HL-60 (cell line): ENCODE results near the gene CHML.

ENCODE experiments used
- DNase-seq, 2 experiments: peaks; one replicate each; pipeline ENCODE4 v3.0.0-alpha.2; 2010 to 2020; ENCODE audit warnings: low read depth in 1 of 2, low spot score in 1 of 2
- H3K27ac ChIP-seq: fragments of 250-450 bp; sonication (Bioruptor Pico); replicated peaks from 2 replicates; pipeline ENCODE4 v1.5.1; 2020; ENCODE audit warnings: mild to moderate bottlenecking, moderate library complexity
- H3K27me3 ChIP-seq: fragments of 250-450 bp; sonication (Bioruptor Pico); 2 replicates; pipeline ENCODE4 v1.5.1; 2021; ENCODE audit warnings: mild to moderate bottlenecking, moderate library complexity; ENCODE audit not compliant: insufficient read depth, poor library complexity, severe bottlenecking
- H3K4me3 ChIP-seq: replicated peaks from 2 replicates; pipeline ENCODE4 v1.5.1; 2011; ENCODE audit warnings: mild to moderate bottlenecking, control low read depth, low read length; ENCODE audit not compliant: insufficient read depth
- GABPA ChIP-seq: IDR thresholded peaks from 2 replicates; pipeline ENCODE4 v1.6.1; 2012; ENCODE audit warnings: low read depth
- POLR2AphosphoS5 ChIP-seq: IDR thresholded peaks from 2 replicates; pipeline ENCODE4 v1.6.1; 2012; ENCODE audit warnings: low read depth
- SPI1 ChIP-seq: IDR thresholded peaks from 2 replicates; pipeline ENCODE4 v1.6.1; 2012; ENCODE audit warnings: low read depth, mild to moderate bottlenecking, borderline replicate concordance
- TF ChIP-seq, protein P1 (sequence below): IDR thresholded peaks from one replicate; pipeline ENCODE4 v1.5.1; 2011; ENCODE audit warnings: low read length, control low read depth, inconsistent platforms; ENCODE audit not compliant: insufficient read depth
- TF ChIP-seq, protein P2 (sequence below): IDR thresholded peaks from 2 replicates; pipeline ENCODE4 v1.6.1; 2012; ENCODE audit warnings: low read depth; ENCODE audit not compliant: insufficient replicate concordance

CHML gene

DNA sequence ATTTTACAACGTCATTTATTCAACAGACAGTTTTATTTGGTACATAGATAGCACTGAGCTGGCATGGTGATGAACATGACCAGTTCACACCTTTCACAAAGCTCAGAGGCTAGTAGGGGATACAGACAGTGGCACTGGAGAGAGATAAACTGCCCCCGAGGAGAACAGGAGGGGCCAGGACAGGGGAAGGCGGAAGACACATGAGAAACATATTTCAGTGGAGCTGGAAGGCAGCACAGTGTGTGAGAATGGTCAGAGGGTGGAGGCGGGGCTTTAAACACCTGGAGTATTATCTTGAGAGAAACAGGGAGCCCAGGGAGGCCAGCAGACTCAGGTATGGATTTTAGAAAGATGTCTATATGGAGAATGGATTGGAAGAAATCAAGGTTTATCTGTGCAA is 49.5 kb downstream of the CHML start:
- no peak for DNase-seq
- H3K27me3 ChIP-seq, result no peaks in the 10 kb centered on the region
- TF ChIP-seq, protein P1, sequence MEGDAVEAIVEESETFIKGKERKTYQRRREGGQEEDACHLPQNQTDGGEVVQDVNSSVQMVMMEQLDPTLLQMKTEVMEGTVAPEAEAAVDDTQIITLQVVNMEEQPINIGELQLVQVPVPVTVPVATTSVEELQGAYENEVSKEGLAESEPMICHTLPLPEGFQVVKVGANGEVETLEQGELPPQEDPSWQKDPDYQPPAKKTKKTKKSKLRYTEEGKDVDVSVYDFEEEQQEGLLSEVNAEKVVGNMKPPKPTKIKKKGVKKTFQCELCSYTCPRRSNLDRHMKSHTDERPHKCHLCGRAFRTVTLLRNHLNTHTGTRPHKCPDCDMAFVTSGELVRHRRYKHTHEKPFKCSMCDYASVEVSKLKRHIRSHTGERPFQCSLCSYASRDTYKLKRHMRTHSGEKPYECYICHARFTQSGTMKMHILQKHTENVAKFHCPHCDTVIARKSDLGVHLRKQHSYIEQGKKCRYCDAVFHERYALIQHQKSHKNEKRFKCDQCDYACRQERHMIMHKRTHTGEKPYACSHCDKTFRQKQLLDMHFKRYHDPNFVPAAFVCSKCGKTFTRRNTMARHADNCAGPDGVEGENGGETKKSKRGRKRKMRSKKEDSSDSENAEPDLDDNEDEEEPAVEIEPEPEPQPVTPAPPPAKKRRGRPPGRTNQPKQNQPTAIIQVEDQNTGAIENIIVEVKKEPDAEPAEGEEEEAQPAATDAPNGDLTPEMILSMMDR, result no peak
- TF ChIP-seq, protein P2, sequence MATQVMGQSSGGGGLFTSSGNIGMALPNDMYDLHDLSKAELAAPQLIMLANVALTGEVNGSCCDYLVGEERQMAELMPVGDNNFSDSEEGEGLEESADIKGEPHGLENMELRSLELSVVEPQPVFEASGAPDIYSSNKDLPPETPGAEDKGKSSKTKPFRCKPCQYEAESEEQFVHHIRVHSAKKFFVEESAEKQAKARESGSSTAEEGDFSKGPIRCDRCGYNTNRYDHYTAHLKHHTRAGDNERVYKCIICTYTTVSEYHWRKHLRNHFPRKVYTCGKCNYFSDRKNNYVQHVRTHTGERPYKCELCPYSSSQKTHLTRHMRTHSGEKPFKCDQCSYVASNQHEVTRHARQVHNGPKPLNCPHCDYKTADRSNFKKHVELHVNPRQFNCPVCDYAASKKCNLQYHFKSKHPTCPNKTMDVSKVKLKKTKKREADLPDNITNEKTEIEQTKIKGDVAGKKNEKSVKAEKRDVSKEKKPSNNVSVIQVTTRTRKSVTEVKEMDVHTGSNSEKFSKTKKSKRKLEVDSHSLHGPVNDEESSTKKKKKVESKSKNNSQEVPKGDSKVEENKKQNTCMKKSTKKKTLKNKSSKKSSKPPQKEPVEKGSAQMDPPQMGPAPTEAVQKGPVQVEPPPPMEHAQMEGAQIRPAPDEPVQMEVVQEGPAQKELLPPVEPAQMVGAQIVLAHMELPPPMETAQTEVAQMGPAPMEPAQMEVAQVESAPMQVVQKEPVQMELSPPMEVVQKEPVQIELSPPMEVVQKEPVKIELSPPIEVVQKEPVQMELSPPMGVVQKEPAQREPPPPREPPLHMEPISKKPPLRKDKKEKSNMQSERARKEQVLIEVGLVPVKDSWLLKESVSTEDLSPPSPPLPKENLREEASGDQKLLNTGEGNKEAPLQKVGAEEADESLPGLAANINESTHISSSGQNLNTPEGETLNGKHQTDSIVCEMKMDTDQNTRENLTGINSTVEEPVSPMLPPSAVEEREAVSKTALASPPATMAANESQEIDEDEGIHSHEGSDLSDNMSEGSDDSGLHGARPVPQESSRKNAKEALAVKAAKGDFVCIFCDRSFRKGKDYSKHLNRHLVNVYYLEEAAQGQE, result no peak
- TF ChIP-seq SPI1 (no peak), POLR2AphosphoS5 (no peak), GABPA (no peak)
- H3K4me3 ChIP-seq, result no peak overlapping the region
- no peak overlapping the region for H3K27ac ChIP-seq
